Sigmoid colon (tissue), 7 donors: ENCODE data around the gene MRGPRD. TPM values are rescaled to one million over a fixed set of nuclear protein-coding genes. Genes with fewer than 3 reads are reported as not detected.

Experiments
- DNase-seq: peaks from one replicate; pipeline ENCODE4 v3.0.0-alpha.2; 2019
- H3K27ac ChIP-seq, 4 donors: fragments of 200-600 bp; sonication (generic); one replicate each; pipeline ENCODE4 v1.5.1; 2016 to 2019; ENCODE audit warnings: mild to moderate bottlenecking in 1 of 4
- H3K27me3 ChIP-seq, 3 donors: fragments of 200-600 bp; sonication (generic); one replicate each; pipeline ENCODE4 v1.5.1; 2019; ENCODE audit warnings: mild to moderate bottlenecking in 1 of 3
- H3K36me3 ChIP-seq, 4 donors: fragments of 200-600 bp; sonication (generic); one replicate each; pipeline ENCODE4 v1.5.1; 2016 to 2019
- H3K4me1 ChIP-seq, 4 donors: fragments of 200-600 bp; sonication (generic); one replicate each; pipeline ENCODE4 v1.5.1; 2017 to 2019
- H3K4me3 ChIP-seq, 4 donors: fragments of 200-600 bp; sonication (generic); one replicate each; pipeline ENCODE4 v1.5.1; 2017 to 2019; ENCODE audit warnings: mild to moderate bottlenecking in 2 of 4, moderate library complexity in 1 of 4
- H3K9me3 ChIP-seq, 4 donors: fragments of 200-600 bp in 3 of 4; sonication (generic) in 3 of 4; one replicate each; pipeline versions ENCODE4 v1.5.1 to v1.6.1; 2013 to 2019
- EP300 ChIP-seq, 4 donors: sonication (generic); formaldehyde crosslinking; IDR thresholded peaks; one replicate each; pipeline ENCODE4 v1.6.1; 2017; ENCODE audit warnings: antibody characterized with exemption in 4 of 4
- POLR2A ChIP-seq, 2 donors: fragments of 450-650 bp; IDR thresholded peaks; one replicate each; pipeline ENCODE4 v1.6.1; 2016; ENCODE audit warnings: antibody characterized with exemption in 2 of 2, mild to moderate bottlenecking in 2 of 2, moderate library complexity in 2 of 2
- POLR2AphosphoS5 ChIP-seq, 4 donors: sonication (generic); formaldehyde crosslinking; IDR thresholded peaks; one replicate each; pipeline ENCODE4 v1.6.1; 2017; ENCODE audit warnings: antibody characterized with exemption in 4 of 4
- WGBS, 2 donors: extraction: QIAGEN DNeasy Blood & Tissue Kit; methylation state at CpG; one replicate each; pipeline ENCODE4 v1.1.7; 2013; 5-methylcytosine and 5-hydroxymethylcytosine counted together
- intact Hi-C: fragments of 100-400 bp; cut with DNase I; formaldehyde crosslinking; loops from one replicate; pipeline ENCODE4 v1.15.1; 2023
- polyA plus RNA-seq, 3 donors: library from polyadenylated mRNA; stranded (reverse); fragments of 200-250 nt; gene quantifications; one replicate each; pipeline ENCODE4 v1.2.3, GENCODE V29; 2013
- total RNA-seq, 4 donors: library from RNA; depleted of rRNA; stranded (reverse); fragments of >200 nt; gene quantifications; one replicate each; pipeline ENCODE4 v1.1.0, GENCODE V29; 2016
- TF ChIP-seq, protein P1 (sequence below), 4 experiments: fragments of 450-650 bp in 3 of 4; fragments of 200-600 bp in 1 of 4; IDR thresholded peaks; one replicate each; pipeline ENCODE4 v1.5.1; 2016 to 2019; ENCODE audit warnings: antibody characterized with exemption in 4 of 4, mild to moderate bottlenecking in 3 of 4, moderate library complexity in 2 of 4
- donor health status: healthy with polysubstance abuse.
- donor health status: Bipolar disorder and iron deficiency.
- donor health status: healthy.

MRGPRD gene
- total and polyA plus RNA-seq, 7 donors: 1.9 to 2.2 (median 2.1) TPM; not detected in 4

DNA sequence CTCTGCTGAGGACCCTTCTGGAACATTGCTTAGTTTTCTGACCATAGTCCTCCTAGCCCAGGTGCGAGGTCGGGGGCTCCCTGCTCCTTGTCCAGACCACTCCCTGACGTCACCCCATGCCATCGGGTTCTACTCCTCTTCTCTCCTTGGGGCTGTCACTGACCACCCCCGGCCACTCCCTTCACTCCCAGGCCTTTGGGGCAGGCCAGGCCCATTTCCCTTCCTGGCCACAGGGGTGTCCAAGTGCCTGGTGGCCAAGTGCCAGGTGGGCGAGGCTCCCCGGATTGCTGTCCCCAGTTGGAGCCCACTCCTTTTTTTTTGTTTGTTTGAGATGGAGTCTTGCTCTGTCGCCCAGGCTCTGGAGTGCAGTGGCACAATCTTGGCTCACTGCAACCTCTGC, 19.5 kb downstream of the MRGPRD start:
- no peak for TF ChIP-seq EP300 (IDR thresholded peaks at IDR 0.05)
- TF ChIP-seq, protein P1, sequence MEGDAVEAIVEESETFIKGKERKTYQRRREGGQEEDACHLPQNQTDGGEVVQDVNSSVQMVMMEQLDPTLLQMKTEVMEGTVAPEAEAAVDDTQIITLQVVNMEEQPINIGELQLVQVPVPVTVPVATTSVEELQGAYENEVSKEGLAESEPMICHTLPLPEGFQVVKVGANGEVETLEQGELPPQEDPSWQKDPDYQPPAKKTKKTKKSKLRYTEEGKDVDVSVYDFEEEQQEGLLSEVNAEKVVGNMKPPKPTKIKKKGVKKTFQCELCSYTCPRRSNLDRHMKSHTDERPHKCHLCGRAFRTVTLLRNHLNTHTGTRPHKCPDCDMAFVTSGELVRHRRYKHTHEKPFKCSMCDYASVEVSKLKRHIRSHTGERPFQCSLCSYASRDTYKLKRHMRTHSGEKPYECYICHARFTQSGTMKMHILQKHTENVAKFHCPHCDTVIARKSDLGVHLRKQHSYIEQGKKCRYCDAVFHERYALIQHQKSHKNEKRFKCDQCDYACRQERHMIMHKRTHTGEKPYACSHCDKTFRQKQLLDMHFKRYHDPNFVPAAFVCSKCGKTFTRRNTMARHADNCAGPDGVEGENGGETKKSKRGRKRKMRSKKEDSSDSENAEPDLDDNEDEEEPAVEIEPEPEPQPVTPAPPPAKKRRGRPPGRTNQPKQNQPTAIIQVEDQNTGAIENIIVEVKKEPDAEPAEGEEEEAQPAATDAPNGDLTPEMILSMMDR (IDR thresholded peaks at IDR 0.05): no peak
- no peak for TF ChIP-seq POLR2AphosphoS5 (IDR thresholded peaks at IDR 0.05)
- no peak for TF ChIP-seq POLR2A (IDR thresholded peaks at IDR 0.05)
- no peaks in the 10 kb centered on the region for H3K36me3 ChIP-seq
- no peak overlapping the region for H3K4me3 ChIP-seq
- no peak overlapping the region for H3K27ac ChIP-seq
- peaks cover 0 to 3% (median 0%) of the 10 kb centered on the region in 4 donors for H3K9me3 ChIP-seq
- peaks cover 0 to 10% (median 8%) of the 10 kb centered on the region in 4 donors for H3K4me1 ChIP-seq
- peak; percentile 57 for DNase-seq
- H3K27me3 ChIP-seq: no peaks in the 10 kb centered on the region
- intact Hi-C loops: no loop called here
- WGBS, 2 donors: 59 to 75% methylated on average over 8 of the region's 8 CpGs

GRCh38 chr11:68960294-68961071, 20.3 kb downstream of the MRGPRD start:
- Histone ChIP-seq H3K9me3 (peaks cover 0 to 3% (median 0%) of the 10 kb centered on the region in 4 donors), H3K27ac (peak overlapping the region in 2 of 4 donors; percentile 31 to 55), H3K4me3 (no peak overlapping the region), H3K4me1 (peaks cover 0 to 15% (median 13%) of the 10 kb centered on the region in 4 donors), H3K36me3 (no peaks in the 10 kb centered on the region), H3K27me3 (no peaks in the 10 kb centered on the region)
- intact Hi-C loops: no loop called here
- 90 to 93% methylated on average over 25 of the region's 25 CpGs for WGBS, 2 donors
- TF ChIP-seq, protein P1 (IDR thresholded peaks at IDR 0.05): no peak
- TF ChIP-seq POLR2A (IDR thresholded peaks at IDR 0.05) (no peak), POLR2AphosphoS5 (IDR thresholded peaks at IDR 0.05) (no peak), EP300 (IDR thresholded peaks at IDR 0.05) (no peak)
- peak; percentile 60 for DNase-seq

GRCh38 chr11:68959465-68960293, 21.1 kb downstream of the MRGPRD start:
- no peak for DNase-seq
- WGBS, 2 donors: 92 to 93% methylated on average over 31 of the region's 31 CpGs
- H3K27me3 ChIP-seq: no peaks in the 10 kb centered on the region
- intact Hi-C loops: no loop called here
- peak overlapping the region in 2 of 4 donors; percentile 31 to 55 for H3K27ac ChIP-seq
- H3K9me3 ChIP-seq: peaks cover 0 to 3% (median 0%) of the 10 kb centered on the region in 4 donors
- H3K4me3 ChIP-seq: no peak overlapping the region
- no peak for TF ChIP-seq EP300 (IDR thresholded peaks at IDR 0.05)
- no peak for TF ChIP-seq POLR2A (IDR thresholded peaks at IDR 0.05)
- TF ChIP-seq, protein P1 (IDR thresholded peaks at IDR 0.05): no peak
- no peak for TF ChIP-seq POLR2AphosphoS5 (IDR thresholded peaks at IDR 0.05)
- H3K36me3 ChIP-seq: no peaks in the 10 kb centered on the region
- H3K4me1 ChIP-seq: peaks cover 2 to 23% (median 21%) of the 10 kb centered on the region in 4 donors

GRCh38 chr11:68958211-68958610, 22.6 kb downstream of the MRGPRD start:
- Histone ChIP-seq H3K27me3 (no peaks in the 10 kb centered on the region), H3K9me3 (peaks cover 0 to 3% (median 0%) of the 10 kb centered on the region in 4 donors), H3K36me3 (no peaks in the 10 kb centered on the region), H3K4me1 (peaks cover 2 to 29% (median 26%) of the 10 kb centered on the region in 4 donors), H3K4me3 (no peak overlapping the region), H3K27ac (peak overlapping the region in 2 of 4 donors; percentile 85 to 88)
- 92 to 97% methylated on average over 9 of the region's 9 CpGs for whole genome bisulfite sequencing, 2 donors
- no peak for DNase-seq
- TF ChIP-seq POLR2A (IDR thresholded peaks at IDR 0.05) (no peak), EP300 (IDR thresholded peaks at IDR 0.05) (no peak), POLR2AphosphoS5 (IDR thresholded peaks at IDR 0.05) (no peak)
- TF ChIP-seq, protein P1 (IDR thresholded peaks at IDR 0.05): no peak
- intact Hi-C loops: no loop called here
